CD4-positive, alpha-beta T cell (primary cell): ENCODE results near the gene KPNA3. TPM values are rescaled to one million over a fixed set of nuclear protein-coding genes. Genes with fewer than 3 reads are reported as not detected.

Experiments used
- ATAC-seq: fragments of 200-7000 bp; cut with Tn5 transposase; one replicate; pipeline ENCODE4 v1.10.0; 2022; ENCODE audit warnings: mild to moderate bottlenecking; ENCODE audit not compliant: poor library complexity
- CTCF ChIA-PET: fragments of 350-600 bp; sonication (Branson Sonifier 250); formaldehyde crosslinking; loops from one replicate; lab custom pipeline; 2021; ENCODE audit warnings: antibody characterized with exemption, inconsistent platforms; lab: Charles Lee
- POLR2A ChIA-PET: fragments of 350-600 bp; sonication (Branson Sonifier 250); formaldehyde crosslinking; loops from one replicate; lab custom pipeline; 2021; ENCODE audit warnings: antibody characterized with exemption, inconsistent platforms; lab: Charles Lee
- DNase-seq, 14 experiments: peaks; one replicate each; pipeline ENCODE4 v3.0.0-alpha.2; 2013 to 2020; ENCODE audit warnings: mixed read lengths in 2 of 14
- H3K27ac ChIP-seq, 2 donors: one replicate each; pipeline versions ENCODE4 v1.5.1 to v1.7.0; 2013; ENCODE audit warnings: low read length in 2 of 2, low read depth in 1 of 2, mild to moderate bottlenecking in 1 of 2
- H3K27me3 ChIP-seq, 2 experiments: 1 replicate in 1 of 2; 2 replicates in 1 of 2; pipeline versions ENCODE4 v1.6.1 to v1.7.0; 2013; ENCODE audit warnings: low read length in 2 of 2, control low read depth in 1 of 2, mild to moderate bottlenecking in 1 of 2, moderate library complexity in 1 of 2; ENCODE audit not compliant: insufficient read depth in 2 of 2, control insufficient read depth in 1 of 2
- H3K36me3 ChIP-seq: one replicate; pipeline ENCODE4 v1.6.1; 2013; ENCODE audit warnings: low read length, control low read depth; ENCODE audit not compliant: insufficient read depth
- H3K4me1 ChIP-seq: one replicate; pipeline ENCODE4 v1.6.1; 2013; ENCODE audit warnings: low read length, control low read depth; ENCODE audit not compliant: insufficient read depth
- H3K4me3 ChIP-seq: one replicate; pipeline ENCODE4 v1.5.1; 2013; ENCODE audit warnings: mild to moderate bottlenecking, low read length, moderate library complexity
- H3K9me3 ChIP-seq, 2 experiments: 1 replicate in 1 of 2; 2 replicates in 1 of 2; pipeline versions ENCODE4 v1.6.1 to v1.7.0; 2013; ENCODE audit warnings: low read length in 2 of 2, mild to moderate bottlenecking in 2 of 2, control low read depth in 1 of 2, moderate library complexity in 1 of 2; ENCODE audit not compliant: control insufficient read depth in 1 of 2, insufficient read depth in 1 of 2
- H3K27ac Mint-ChIP-seq: one replicate; pipeline ENCODE4 v1.8.0; 2020; ENCODE audit warnings: mixed read lengths
- H3K27me3 Mint-ChIP-seq: one replicate; pipeline ENCODE4 v1.8.0; 2021; ENCODE audit warnings: mixed read lengths
- H3K36me3 Mint-ChIP-seq: one replicate; pipeline ENCODE4 v1.8.0; 2021; ENCODE audit warnings: low read depth, mixed read lengths
- H3K4me1 Mint-ChIP-seq: one replicate; pipeline ENCODE4 v1.8.0; 2021; ENCODE audit warnings: low read depth, mixed read lengths
- H3K4me3 Mint-ChIP-seq: one replicate; pipeline ENCODE4 v1.8.0; 2020; ENCODE audit warnings: mild to moderate bottlenecking, mixed read lengths
- H3K9me3 Mint-ChIP-seq: one replicate; pipeline ENCODE4 v1.8.0; 2020; ENCODE audit warnings: mixed read lengths
- intact Hi-C, 2 experiments: fragments of 100-400 bp; cut with DNase I in 1 of 2; cut with micrococcal nuclease in 1 of 2; formaldehyde crosslinking; loops; one replicate each; pipeline versions ENCODE4 v1.15.1 to v1.9.0; 2023 to 2025; cut with DNase I, micrococcal nuclease
- total RNA-seq, 174 experiments: library from RNA in 2 of 174; stranded (reverse) in 2 of 174; gene quantifications; one replicate each; pipeline ENCODE4 v1.2.3 and lab custom pipeline; 2021 to 2026
- TF ChIP-seq, protein P1 (sequence below): fragments of 200-600 bp; IDR thresholded peaks from one replicate; pipeline ENCODE4 v1.8.0; 2022; ENCODE audit warnings: antibody characterized with exemption, mild to moderate bottlenecking

The KPNA3 gene
- total RNA-seq, 2 experiments from 2014 or later = 15.7 to 17.3 TPM

GRCh38 chr13:49679246-49679645 lies 113.2 kb downstream of the KPNA3 start:
- ChIA-PET CTCF (no interaction called here), POLR2A (no interaction called here)
- Mint-ChIP-seq H3K4me1 (peaks cover 31% of the 10 kb centered on the region), H3K27ac (no peak overlapping the region), H3K4me3 (no peak overlapping the region), H3K36me3 (peaks cover 20% of the 10 kb centered on the region), H3K9me3 (no peaks in the 10 kb centered on the region), H3K27me3 (no peaks in the 10 kb centered on the region)
- peaks cover 4% of the 10 kb centered on the region for H3K4me1 ChIP-seq
- no peaks in the 10 kb centered on the region for H3K27me3 ChIP-seq
- no peaks in the 10 kb centered on the region for H3K9me3 ChIP-seq
- ATAC-seq = no peak
- H3K27ac ChIP-seq = no peak overlapping the region
- intact Hi-C loops = loop anchor here in 1 of 2 experiments (10.0 kb wide), 1 partner anchor 1236 kb away; no protein-coding TSS in a partner anchor
- peak in 4 of 14 experiments; percentile 10 to 32 (median 19) for DNase-seq
- no peak overlapping the region for H3K4me3 ChIP-seq
- H3K36me3 ChIP-seq = no peaks in the 10 kb centered on the region
- TF ChIP-seq, protein P1, sequence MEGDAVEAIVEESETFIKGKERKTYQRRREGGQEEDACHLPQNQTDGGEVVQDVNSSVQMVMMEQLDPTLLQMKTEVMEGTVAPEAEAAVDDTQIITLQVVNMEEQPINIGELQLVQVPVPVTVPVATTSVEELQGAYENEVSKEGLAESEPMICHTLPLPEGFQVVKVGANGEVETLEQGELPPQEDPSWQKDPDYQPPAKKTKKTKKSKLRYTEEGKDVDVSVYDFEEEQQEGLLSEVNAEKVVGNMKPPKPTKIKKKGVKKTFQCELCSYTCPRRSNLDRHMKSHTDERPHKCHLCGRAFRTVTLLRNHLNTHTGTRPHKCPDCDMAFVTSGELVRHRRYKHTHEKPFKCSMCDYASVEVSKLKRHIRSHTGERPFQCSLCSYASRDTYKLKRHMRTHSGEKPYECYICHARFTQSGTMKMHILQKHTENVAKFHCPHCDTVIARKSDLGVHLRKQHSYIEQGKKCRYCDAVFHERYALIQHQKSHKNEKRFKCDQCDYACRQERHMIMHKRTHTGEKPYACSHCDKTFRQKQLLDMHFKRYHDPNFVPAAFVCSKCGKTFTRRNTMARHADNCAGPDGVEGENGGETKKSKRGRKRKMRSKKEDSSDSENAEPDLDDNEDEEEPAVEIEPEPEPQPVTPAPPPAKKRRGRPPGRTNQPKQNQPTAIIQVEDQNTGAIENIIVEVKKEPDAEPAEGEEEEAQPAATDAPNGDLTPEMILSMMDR = no peak

GRCh38 chr13:49678191-49678914 lies 114.1 kb downstream of the KPNA3 start:
- Histone ChIP-seq H3K4me1 (peaks cover under 1% of the 10 kb centered on the region), H3K27me3 (no peaks in the 10 kb centered on the region), H3K36me3 (no peaks in the 10 kb centered on the region), H3K27ac (no peak overlapping the region), H3K4me3 (no peak overlapping the region), H3K9me3 (no peaks in the 10 kb centered on the region)
- ATAC-seq = no peak
- ChIA-PET POLR2A (no interaction called here), CTCF (no interaction called here)
- TF ChIP-seq, protein P1 = no peak
- no peak overlapping the region for H3K27ac Mint-ChIP-seq
- no peaks in the 10 kb centered on the region for H3K27me3 Mint-ChIP-seq
- H3K36me3 Mint-ChIP-seq = peaks cover 20% of the 10 kb centered on the region
- peak in 1 of 14 experiments; percentile 14 for DNase-seq
- intact Hi-C loops = loop anchor here in 1 of 2 experiments (10.0 kb wide), 1 partner anchor 1236 kb away; no protein-coding TSS in a partner anchor
- H3K9me3 Mint-ChIP-seq = no peaks in the 10 kb centered on the region
- H3K4me1 Mint-ChIP-seq = peaks cover 23% of the 10 kb centered on the region
- no peak overlapping the region for H3K4me3 Mint-ChIP-seq

GRCh38 chr13:49676581-49677298 lies 115.7 kb downstream of the KPNA3 start:
- Mint-ChIP-seq H3K27me3 (no peaks in the 10 kb centered on the region), H3K36me3 (peaks cover 20% of the 10 kb centered on the region), H3K27ac (no peak overlapping the region), H3K4me3 (no peak overlapping the region), H3K4me1 (peaks cover 16% of the 10 kb centered on the region), H3K9me3 (no peaks in the 10 kb centered on the region)
- Histone ChIP-seq H3K4me1 (no peaks in the 10 kb centered on the region), H3K27me3 (no peaks in the 10 kb centered on the region), H3K4me3 (no peak overlapping the region), H3K36me3 (no peaks in the 10 kb centered on the region), H3K9me3 (no peaks in the 10 kb centered on the region), H3K27ac (no peak overlapping the region)
- no peak for ATAC-seq
- no peak for DNase-seq
- intact Hi-C loops = loop anchor here in 1 of 2 experiments (10.0 kb wide), 1 partner anchor 1238 kb away; no protein-coding TSS in a partner anchor
- TF ChIP-seq, protein P1 = no peak
- CTCF ChIA-PET = no interaction called here
- POLR2A ChIA-PET = no interaction called here
